ENCODE measurements around the gene ARID3B. TPM values are rescaled to one million over a fixed set of nuclear protein-coding genes. Genes with fewer than 3 reads are reported as not detected.

ARID3B gene
- total RNA-seq, 2 experiments from 2014 or later = 25.0 to 27.9 TPM

DNA sequence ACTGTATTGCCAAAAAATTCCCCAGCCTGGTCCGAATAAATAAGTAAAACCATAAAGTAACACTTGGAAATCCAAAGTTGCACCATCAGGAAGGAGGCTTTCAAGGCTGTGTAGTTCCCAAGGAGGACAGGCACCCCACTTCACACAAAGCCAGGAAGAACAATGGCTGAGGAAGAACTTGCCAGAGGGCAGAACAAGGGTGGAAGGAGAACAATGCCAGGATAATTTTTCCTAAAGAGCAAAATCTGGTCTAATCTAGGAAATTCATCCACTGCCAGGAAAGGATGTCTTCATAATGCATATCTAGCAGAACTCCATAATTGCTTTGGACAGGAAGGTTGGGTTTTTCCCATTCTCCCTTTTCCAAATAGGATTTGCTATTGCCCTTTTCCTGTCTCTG is 15.7 kb upstream of the ARID3B start:
- intact Hi-C loops (cut with DNase I, micrococcal nuclease) = no loop called here
- DNase-seq (no peak), ATAC-seq (ENCODE audit: poor library complexity) (no peak)
- TF ChIP-seq, protein P1, sequence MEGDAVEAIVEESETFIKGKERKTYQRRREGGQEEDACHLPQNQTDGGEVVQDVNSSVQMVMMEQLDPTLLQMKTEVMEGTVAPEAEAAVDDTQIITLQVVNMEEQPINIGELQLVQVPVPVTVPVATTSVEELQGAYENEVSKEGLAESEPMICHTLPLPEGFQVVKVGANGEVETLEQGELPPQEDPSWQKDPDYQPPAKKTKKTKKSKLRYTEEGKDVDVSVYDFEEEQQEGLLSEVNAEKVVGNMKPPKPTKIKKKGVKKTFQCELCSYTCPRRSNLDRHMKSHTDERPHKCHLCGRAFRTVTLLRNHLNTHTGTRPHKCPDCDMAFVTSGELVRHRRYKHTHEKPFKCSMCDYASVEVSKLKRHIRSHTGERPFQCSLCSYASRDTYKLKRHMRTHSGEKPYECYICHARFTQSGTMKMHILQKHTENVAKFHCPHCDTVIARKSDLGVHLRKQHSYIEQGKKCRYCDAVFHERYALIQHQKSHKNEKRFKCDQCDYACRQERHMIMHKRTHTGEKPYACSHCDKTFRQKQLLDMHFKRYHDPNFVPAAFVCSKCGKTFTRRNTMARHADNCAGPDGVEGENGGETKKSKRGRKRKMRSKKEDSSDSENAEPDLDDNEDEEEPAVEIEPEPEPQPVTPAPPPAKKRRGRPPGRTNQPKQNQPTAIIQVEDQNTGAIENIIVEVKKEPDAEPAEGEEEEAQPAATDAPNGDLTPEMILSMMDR (IDR thresholded peaks at IDR 0.05) = no peak
- Histone ChIP-seq H3K9me3 (ENCODE audit: control insufficient read depth in 1 of 2, insufficient read depth in 1 of 2, low read length in 2 of 2) (no peaks in the 10 kb centered on the region), H3K27ac (ENCODE audit: low read depth in 1 of 2, low read length in 2 of 2) (no peak overlapping the region), H3K4me1 (ENCODE audit: insufficient read depth, low read length) (no peaks in the 10 kb centered on the region), H3K27me3 (ENCODE audit: control insufficient read depth in 1 of 2, insufficient read depth in 2 of 2, low read length in 2 of 2) (no peaks in the 10 kb centered on the region), H3K4me3 (ENCODE audit: low read length) (no peak overlapping the region), H3K36me3 (ENCODE audit: insufficient read depth, low read length) (no peaks in the 10 kb centered on the region)
- Mint-ChIP-seq H3K4me1 (ENCODE audit: low read depth) (no peaks in the 10 kb centered on the region), H3K27me3 (no peaks in the 10 kb centered on the region), H3K9me3 (no peaks in the 10 kb centered on the region), H3K36me3 (ENCODE audit: low read depth) (no peaks in the 10 kb centered on the region), H3K27ac (no peak overlapping the region), H3K4me3 (no peak overlapping the region)
- CTCF ChIA-PET = no interaction called here
- POLR2A ChIA-PET = no interaction called here

DNA sequence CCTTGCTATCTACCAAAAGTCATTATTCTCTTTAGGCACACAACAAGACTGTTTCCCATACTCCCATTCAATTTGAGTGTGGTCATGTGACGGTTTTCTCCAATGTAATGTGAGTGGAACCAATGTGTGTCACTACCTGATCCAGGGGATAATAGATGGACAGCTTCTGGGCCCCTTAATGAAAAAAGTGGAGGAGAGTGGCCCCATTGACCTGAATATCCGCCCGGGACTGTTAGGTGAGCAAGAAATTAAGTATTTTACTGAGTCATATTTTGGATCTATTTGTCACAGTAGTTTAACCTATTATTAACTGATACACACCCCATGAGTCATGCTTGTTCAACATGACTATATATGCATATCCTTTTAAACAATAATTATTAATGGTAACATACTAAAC is 15.1 kb upstream of the ARID3B start:
- intact Hi-C loops (cut with DNase I, micrococcal nuclease) = no loop called here
- H3K9me3 Mint-ChIP-seq = no peaks in the 10 kb centered on the region
- no peaks in the 10 kb centered on the region for H3K36me3 Mint-ChIP-seq (ENCODE audit: low read depth)
- TF ChIP-seq, protein P1 (IDR thresholded peaks at IDR 0.05) = no peak
- no peaks in the 10 kb centered on the region for H3K27me3 Mint-ChIP-seq
- Histone ChIP-seq H3K9me3 (ENCODE audit: control insufficient read depth in 1 of 2, insufficient read depth in 1 of 2, low read length in 2 of 2) (no peaks in the 10 kb centered on the region), H3K36me3 (ENCODE audit: insufficient read depth, low read length) (no peaks in the 10 kb centered on the region), H3K4me3 (ENCODE audit: low read length) (no peak overlapping the region), H3K27me3 (ENCODE audit: control insufficient read depth in 1 of 2, insufficient read depth in 2 of 2, low read length in 2 of 2) (no peaks in the 10 kb centered on the region), H3K4me1 (ENCODE audit: insufficient read depth, low read length) (no peaks in the 10 kb centered on the region), H3K27ac (ENCODE audit: low read depth in 1 of 2, low read length in 2 of 2) (no peak overlapping the region)
- H3K27ac Mint-ChIP-seq = no peak overlapping the region
- no peak overlapping the region for H3K4me3 Mint-ChIP-seq
- H3K4me1 Mint-ChIP-seq (ENCODE audit: low read depth) = no peaks in the 10 kb centered on the region
- ChIA-PET CTCF (no interaction called here), POLR2A (no interaction called here)
- ATAC-seq (ENCODE audit: poor library complexity) = no peak
- DNase-seq = no peak

DNA sequence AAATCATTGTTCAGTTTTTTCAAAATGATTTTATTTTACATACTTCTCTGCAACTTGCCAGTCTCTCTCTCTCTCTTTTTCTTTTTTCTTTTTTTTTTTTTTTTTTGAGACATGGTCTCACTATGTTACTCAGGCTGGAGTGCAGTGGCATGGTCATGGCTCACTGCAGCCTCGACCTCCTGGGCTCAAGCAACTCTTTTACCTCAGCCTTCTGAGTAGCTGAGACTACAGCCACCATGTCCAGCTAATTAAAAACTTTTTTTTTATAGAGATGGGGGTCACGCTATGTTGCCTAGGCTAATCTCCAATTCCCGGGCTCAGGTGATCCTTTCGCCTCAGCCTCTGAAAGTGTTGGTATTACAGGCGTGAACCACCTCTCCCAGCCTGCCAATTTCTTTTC is 12.1 kb upstream of the ARID3B start:
- ATAC-seq (ENCODE audit: poor library complexity) (no peak), DNase-seq (no peak)
- no peaks in the 10 kb centered on the region for H3K9me3 Mint-ChIP-seq
- H3K9me3 ChIP-seq (ENCODE audit: control insufficient read depth in 1 of 2, insufficient read depth in 1 of 2, low read length in 2 of 2) = no peaks in the 10 kb centered on the region
- no peaks in the 10 kb centered on the region for H3K27me3 ChIP-seq (ENCODE audit: control insufficient read depth in 1 of 2, insufficient read depth in 2 of 2, low read length in 2 of 2)
- no peaks in the 10 kb centered on the region for H3K27me3 Mint-ChIP-seq
- intact Hi-C loops (cut with DNase I, micrococcal nuclease) = no loop called here
- ChIA-PET POLR2A (no interaction called here), CTCF (no interaction called here)
- TF ChIP-seq, protein P1 (IDR thresholded peaks at IDR 0.05) = no peak
- no peak overlapping the region for H3K27ac ChIP-seq (ENCODE audit: low read depth in 1 of 2, low read length in 2 of 2)
- no peak overlapping the region for H3K4me3 ChIP-seq (ENCODE audit: low read length)
- no peaks in the 10 kb centered on the region for H3K36me3 Mint-ChIP-seq (ENCODE audit: low read depth)
- H3K4me1 ChIP-seq (ENCODE audit: insufficient read depth, low read length) = no peaks in the 10 kb centered on the region
- H3K27ac Mint-ChIP-seq = no peak overlapping the region
- H3K36me3 ChIP-seq (ENCODE audit: insufficient read depth, low read length) = no peaks in the 10 kb centered on the region
- H3K4me1 Mint-ChIP-seq (ENCODE audit: low read depth) = no peaks in the 10 kb centered on the region
- H3K4me3 Mint-ChIP-seq = no peak overlapping the region
